Measurements from ENCODE around the gene HINT2.

HINT2 gene

GRCh38 chr9:35852876-35853865, 38.3 kb upstream of the HINT2 start:
- DNase-seq: no peak
- H3K23ac ChIP-seq (ENCODE audit: low read length): no peak overlapping the region
- H3K4me1 ChIP-seq (ENCODE audit: control insufficient read depth, low read depth, low read length): no peaks in the 10 kb centered on the region
- H3K9ac ChIP-seq (ENCODE audit: low read length): no peak overlapping the region
- H3K36me3 ChIP-seq (ENCODE audit: control insufficient read depth, insufficient read depth, low read length): no peaks in the 10 kb centered on the region
- H3K18ac ChIP-seq (ENCODE audit: low read length): no peak overlapping the region
- H3K4me2 ChIP-seq (ENCODE audit: low read length): no peak overlapping the region
- H2AK5ac ChIP-seq (ENCODE audit: low read length): no peak overlapping the region
- no peak overlapping the region for H2BK120ac ChIP-seq (ENCODE audit: low read depth, low read length)
- no peak overlapping the region for H2BK5ac ChIP-seq (ENCODE audit: low read length)
- H4K8ac ChIP-seq (ENCODE audit: low read depth, low read length): no peak overlapping the region
- no peaks in the 10 kb centered on the region for H3K79me2 ChIP-seq (ENCODE audit: control insufficient read depth, insufficient read depth, low read length)
- no CpG with 5 or more reads among the region's 25 CpGs for WGBS (ENCODE audit: extremely low coverage, insufficient coverage, low lambda C conversion rate)
- H2BK15ac ChIP-seq (replicated peaks; ENCODE audit: low read depth): no peak overlapping the region
- no peaks in the 10 kb centered on the region for H3K79me1 ChIP-seq (ENCODE audit: low read length)
- no peak overlapping the region for H4K5ac ChIP-seq (ENCODE audit: low read length)
- no peak overlapping the region for H3K27ac ChIP-seq (ENCODE audit: low read depth, low read length)
- no peak overlapping the region for H3K56ac ChIP-seq (ENCODE audit: low read length)
- H3K4ac ChIP-seq (ENCODE audit: low read depth, low read length): no peak overlapping the region
- H3K4me3 ChIP-seq (ENCODE audit: low read length): no peak overlapping the region
- H3K27me3 ChIP-seq (ENCODE audit: insufficient read depth, low read length, poor library complexity): no peaks in the 10 kb centered on the region

- no peak for DNase-seq
- Histone ChIP-seq H3K4me3 (ENCODE audit: low read length) (no peak overlapping the region), H3K27me3 (ENCODE audit: insufficient read depth, low read length, poor library complexity) (no peaks in the 10 kb centered on the region), H3K79me2 (ENCODE audit: control insufficient read depth, insufficient read depth, low read length) (no peaks in the 10 kb centered on the region), H2BK120ac (ENCODE audit: low read depth, low read length) (no peak overlapping the region), H3K18ac (ENCODE audit: low read length) (no peak overlapping the region), H3K79me1 (ENCODE audit: low read length) (no peaks in the 10 kb centered on the region), H3K23ac (ENCODE audit: low read length) (no peak overlapping the region), H3K4me1 (ENCODE audit: control insufficient read depth, low read depth, low read length) (no peaks in the 10 kb centered on the region), H4K5ac (ENCODE audit: low read length) (no peak overlapping the region), H2AK5ac (ENCODE audit: low read length) (no peak overlapping the region), H2BK5ac (ENCODE audit: low read length) (no peak overlapping the region), H3K56ac (ENCODE audit: low read length) (no peak overlapping the region), H3K9ac (ENCODE audit: low read length) (no peak overlapping the region), H3K4me2 (ENCODE audit: low read length) (no peak overlapping the region), H2BK15ac (replicated peaks; ENCODE audit: low read depth) (no peak overlapping the region), H3K27ac (ENCODE audit: low read depth, low read length) (no peak overlapping the region), H4K8ac (ENCODE audit: low read depth, low read length) (no peak overlapping the region), H3K4ac (ENCODE audit: low read depth, low read length) (no peak overlapping the region), H3K36me3 (ENCODE audit: control insufficient read depth, insufficient read depth, low read length) (no peaks in the 10 kb centered on the region)
- WGBS (ENCODE audit: extremely low coverage, insufficient coverage, low lambda C conversion rate): no CpG with 5 or more reads among the region's 2 CpGs
Measured at GRCh38 chr9:35852267-35852815, 37.5 kb upstream of the HINT2 start.

GRCh38 chr9:35847792-35848572, 33.1 kb upstream of the HINT2 start:
- no peak overlapping the region for H4K5ac ChIP-seq (ENCODE audit: low read length)
- H3K56ac ChIP-seq (ENCODE audit: low read length): no peak overlapping the region
- no peaks in the 10 kb centered on the region for H3K79me1 ChIP-seq (ENCODE audit: low read length)
- DNase-seq: no peak
- H3K9ac ChIP-seq (ENCODE audit: low read length): no peak overlapping the region
- no peak overlapping the region for H3K27ac ChIP-seq (ENCODE audit: low read depth, low read length)
- H4K8ac ChIP-seq (ENCODE audit: low read depth, low read length): no peak overlapping the region
- H3K4me1 ChIP-seq (ENCODE audit: control insufficient read depth, low read depth, low read length): peaks cover 4% of the 10 kb centered on the region
- H3K27me3 ChIP-seq (ENCODE audit: insufficient read depth, low read length, poor library complexity): no peaks in the 10 kb centered on the region
- H2BK120ac ChIP-seq (ENCODE audit: low read depth, low read length): no peak overlapping the region
- H3K4me2 ChIP-seq (ENCODE audit: low read length): no peak overlapping the region
- no peak overlapping the region for H3K18ac ChIP-seq (ENCODE audit: low read length)
- no peak overlapping the region for H2AK5ac ChIP-seq (ENCODE audit: low read length)
- H3K4ac ChIP-seq (ENCODE audit: low read depth, low read length): no peak overlapping the region
- H3K23ac ChIP-seq (ENCODE audit: low read length): no peak overlapping the region
- H2BK5ac ChIP-seq (ENCODE audit: low read length): no peak overlapping the region
- no CpG with 5 or more reads among the region's 4 CpGs for WGBS (ENCODE audit: extremely low coverage, insufficient coverage, low lambda C conversion rate)
- no peaks in the 10 kb centered on the region for H3K36me3 ChIP-seq (ENCODE audit: control insufficient read depth, insufficient read depth, low read length)
- no peak overlapping the region for H2BK15ac ChIP-seq (replicated peaks; ENCODE audit: low read depth)
- no peak overlapping the region for H3K4me3 ChIP-seq (ENCODE audit: low read length)
- H3K79me2 ChIP-seq (ENCODE audit: control insufficient read depth, insufficient read depth, low read length): no peaks in the 10 kb centered on the region

DNA sequence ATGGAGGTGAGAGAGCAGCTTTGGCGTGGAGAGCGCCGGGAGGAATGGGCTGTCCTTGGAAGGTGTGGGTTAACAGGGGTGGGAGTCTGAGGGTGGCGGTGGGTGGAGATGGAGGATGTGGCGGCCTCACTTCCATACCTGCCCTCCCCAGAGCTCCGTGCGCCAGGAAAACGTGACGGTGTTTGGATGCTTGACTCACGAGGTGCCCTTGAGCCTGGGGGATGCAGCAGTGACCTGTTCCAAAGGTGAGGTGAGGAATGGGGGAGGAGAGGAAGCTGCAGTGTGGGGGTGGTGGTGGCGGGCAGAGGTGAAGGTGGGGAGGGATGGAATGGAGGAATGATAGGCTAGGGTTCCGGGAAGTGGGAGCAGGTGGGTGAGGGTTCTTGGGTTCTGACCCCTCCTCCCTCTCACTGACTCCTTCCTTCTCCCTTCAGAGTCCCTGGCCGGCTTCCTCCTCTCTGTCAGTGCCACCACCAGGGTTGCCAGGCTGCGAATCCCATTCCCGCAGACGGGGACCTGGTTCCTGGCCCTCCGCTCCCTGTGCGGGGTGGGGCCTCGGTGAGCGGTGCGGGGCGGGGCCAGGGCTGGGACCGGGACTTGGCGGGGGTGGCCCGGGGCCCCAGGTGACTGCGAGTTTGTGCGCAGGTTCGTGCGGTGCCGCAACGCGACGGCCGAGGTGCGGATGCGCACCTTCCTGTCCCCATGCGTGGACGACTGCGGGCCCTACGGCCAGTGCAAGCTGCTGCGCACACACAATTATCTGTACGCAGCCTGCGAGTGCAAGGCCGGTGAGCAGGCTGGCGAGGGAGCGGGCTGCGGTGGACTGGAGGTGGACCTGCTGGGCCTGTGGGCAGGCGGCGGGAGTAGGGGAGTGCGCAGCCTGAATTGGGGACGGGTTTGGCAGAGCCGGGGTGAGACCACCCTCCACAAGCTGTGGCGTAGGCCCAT, 31.3 kb upstream of the HINT2 start:
- WGBS (ENCODE audit: extremely low coverage, insufficient coverage, low lambda C conversion rate): no CpG with 5 or more reads among the region's 53 CpGs
- H3K9ac ChIP-seq (ENCODE audit: low read length): peak overlapping the region; percentile 61
- H3K23ac ChIP-seq (ENCODE audit: low read length): no peak overlapping the region
- no peaks in the 10 kb centered on the region for H3K36me3 ChIP-seq (ENCODE audit: control insufficient read depth, insufficient read depth, low read length)
- no peak overlapping the region for H3K4ac ChIP-seq (ENCODE audit: low read depth, low read length)
- no peaks in the 10 kb centered on the region for H3K79me2 ChIP-seq (ENCODE audit: control insufficient read depth, insufficient read depth, low read length)
- no peak overlapping the region for H3K18ac ChIP-seq (ENCODE audit: low read length)
- peaks cover 4% of the 10 kb centered on the region for H3K4me1 ChIP-seq (ENCODE audit: control insufficient read depth, low read depth, low read length)
- no peaks in the 10 kb centered on the region for H3K79me1 ChIP-seq (ENCODE audit: low read length)
- H3K27me3 ChIP-seq (ENCODE audit: insufficient read depth, low read length, poor library complexity): no peaks in the 10 kb centered on the region
- peak overlapping the region; percentile 53 for H3K4me3 ChIP-seq (ENCODE audit: low read length)
- no peak overlapping the region for H2BK15ac ChIP-seq (replicated peaks; ENCODE audit: low read depth)
- H4K5ac ChIP-seq (ENCODE audit: low read length): no peak overlapping the region
- no peak overlapping the region for H2AK5ac ChIP-seq (ENCODE audit: low read length)
- peak overlapping the region; percentile 94 for H3K4me2 ChIP-seq (ENCODE audit: low read length)
- no peak overlapping the region for H2BK120ac ChIP-seq (ENCODE audit: low read depth, low read length)
- H3K27ac ChIP-seq (ENCODE audit: low read depth, low read length): no peak overlapping the region
- no peak overlapping the region for H4K8ac ChIP-seq (ENCODE audit: low read depth, low read length)
- H2BK5ac ChIP-seq (ENCODE audit: low read length): no peak overlapping the region
- DNase-seq: peak; percentile 59
- H3K56ac ChIP-seq (ENCODE audit: low read length): peak overlapping the region; percentile 86

GRCh38 chr9:35844628-35845270, 29.9 kb upstream of the HINT2 start:
- Histone ChIP-seq H3K4me1 (ENCODE audit: control insufficient read depth, low read depth, low read length) (peaks cover 4% of the 10 kb centered on the region), H2BK15ac (replicated peaks; ENCODE audit: low read depth) (no peak overlapping the region), H3K4ac (ENCODE audit: low read depth, low read length) (no peak overlapping the region), H3K23ac (ENCODE audit: low read length) (no peak overlapping the region), H3K36me3 (ENCODE audit: control insufficient read depth, insufficient read depth, low read length) (no peaks in the 10 kb centered on the region), H3K79me1 (ENCODE audit: low read length) (no peaks in the 10 kb centered on the region), H3K27me3 (ENCODE audit: insufficient read depth, low read length, poor library complexity) (no peaks in the 10 kb centered on the region), H3K4me3 (ENCODE audit: low read length) (no peak overlapping the region), H2AK5ac (ENCODE audit: low read length) (no peak overlapping the region), H4K8ac (ENCODE audit: low read depth, low read length) (no peak overlapping the region), H2BK120ac (ENCODE audit: low read depth, low read length) (no peak overlapping the region), H3K4me2 (ENCODE audit: low read length) (no peak overlapping the region), H3K9ac (ENCODE audit: low read length) (no peak overlapping the region), H3K27ac (ENCODE audit: low read depth, low read length) (no peak overlapping the region), H3K56ac (ENCODE audit: low read length) (no peak overlapping the region), H4K5ac (ENCODE audit: low read length) (no peak overlapping the region), H3K79me2 (ENCODE audit: control insufficient read depth, insufficient read depth, low read length) (no peaks in the 10 kb centered on the region), H2BK5ac (ENCODE audit: low read length) (no peak overlapping the region), H3K18ac (ENCODE audit: low read length) (no peak overlapping the region)
- peak; percentile 14 for DNase-seq
- WGBS (ENCODE audit: extremely low coverage, insufficient coverage, low lambda C conversion rate): no CpG with 5 or more reads among the region's 7 CpGs

All from mesendoderm (in vitro differentiated cells).